ENCODE results near the gene ABCC6.

ABCC6 gene

DNA sequence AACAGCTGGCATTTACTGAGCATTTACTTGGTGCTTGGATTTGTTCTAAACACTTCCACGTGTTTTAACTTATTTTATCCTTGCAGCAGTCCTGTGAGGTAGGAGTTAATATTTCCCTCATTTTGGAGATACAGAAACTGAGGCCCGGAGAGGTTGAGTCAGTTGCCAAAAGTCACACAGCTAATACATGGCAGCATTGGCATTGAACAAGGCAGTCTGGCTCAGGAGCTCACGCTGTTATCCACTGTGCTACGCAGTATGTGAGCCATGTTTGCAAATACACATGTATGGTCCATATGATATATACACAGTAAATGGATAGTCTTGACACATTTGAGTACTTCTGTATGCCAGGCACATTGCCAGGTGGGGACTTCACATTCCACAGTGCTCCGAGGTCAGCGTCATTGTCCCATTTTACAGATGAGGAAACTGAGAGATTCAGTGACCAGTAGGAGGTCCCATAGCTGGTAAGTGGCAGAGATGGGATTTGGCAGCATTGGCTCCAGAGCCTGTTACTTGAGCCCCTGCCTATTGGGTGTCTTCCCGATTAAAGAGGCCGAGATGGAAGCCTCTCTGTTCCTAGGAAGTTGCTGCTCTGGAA, 110.7 kb downstream of the ABCC6 start:
- Histone ChIP-seq H4K91ac (ENCODE audit: low read depth, low read length, poor library complexity) (no peak overlapping the region), H2BK120ac (ENCODE audit: low read depth, low read length) (no peak overlapping the region), H2AFZ (ENCODE audit: low read length) (no peak overlapping the region), H3K14ac (ENCODE audit: low read length) (no peak overlapping the region), H3K4me2 (ENCODE audit: insufficient read depth, low read length, poor library complexity, severe bottlenecking) (no peak overlapping the region), H2AK5ac (ENCODE audit: low read depth, low read length) (no peak overlapping the region), H3K23ac (ENCODE audit: low read depth, low read length, poor library complexity) (no peak overlapping the region), H3K9ac (ENCODE audit: low read depth, low read length, poor library complexity) (no peak overlapping the region), H2BK12ac (ENCODE audit: low read length) (no peak overlapping the region), H2BK5ac (ENCODE audit: low read length) (no peak overlapping the region), H3K36me3 (replicated peaks in 1 of 2; ENCODE audit: control insufficient read depth in 2 of 2, insufficient read depth in 2 of 2, low read length in 2 of 2) (peaks cover 16 to 35% of the 10 kb centered on the region in 2 donors), H4K8ac (ENCODE audit: low read depth, low read length) (no peak overlapping the region), H3K79me1 (ENCODE audit: low read depth, low read length) (peaks cover 3% of the 10 kb centered on the region), H3K27me3 (ENCODE audit: control insufficient read depth in 3 of 3, insufficient read depth in 3 of 3, low read depth in 1 of 3, low read length in 3 of 3) (no peaks in the 10 kb centered on the region), H3K9me3 (replicated peaks in 1 of 2; ENCODE audit: control insufficient read depth in 2 of 2, insufficient read depth in 1 of 2, low read depth in 1 of 2, low read length in 2 of 2) (peaks cover 0 to 6% of the 10 kb centered on the region in 2 donors), H3K4ac (ENCODE audit: low read length) (no peak overlapping the region), H2BK15ac (ENCODE audit: low read length) (no peak overlapping the region), H3K27ac (replicated peaks; ENCODE audit: low read length) (no peak overlapping the region), H3K4me3 (ENCODE audit: low read length in 2 of 2) (no peak overlapping the region), H3K18ac (ENCODE audit: low read length) (no peak overlapping the region), H3K4me1 (ENCODE audit: control insufficient read depth in 2 of 2, insufficient read depth in 1 of 2, low read depth in 1 of 2, low read length in 2 of 2) (no peaks in the 10 kb centered on the region)
- no CpG with 5 or more reads among the region's 8 CpGs for WGBS, 2 donors (ENCODE audit: extremely low coverage in 2 of 2, insufficient read length in 2 of 2, insufficient replicate concordance in 1 of 2)
- DNase-seq (ENCODE audit: low spot score), result no peak

DNA sequence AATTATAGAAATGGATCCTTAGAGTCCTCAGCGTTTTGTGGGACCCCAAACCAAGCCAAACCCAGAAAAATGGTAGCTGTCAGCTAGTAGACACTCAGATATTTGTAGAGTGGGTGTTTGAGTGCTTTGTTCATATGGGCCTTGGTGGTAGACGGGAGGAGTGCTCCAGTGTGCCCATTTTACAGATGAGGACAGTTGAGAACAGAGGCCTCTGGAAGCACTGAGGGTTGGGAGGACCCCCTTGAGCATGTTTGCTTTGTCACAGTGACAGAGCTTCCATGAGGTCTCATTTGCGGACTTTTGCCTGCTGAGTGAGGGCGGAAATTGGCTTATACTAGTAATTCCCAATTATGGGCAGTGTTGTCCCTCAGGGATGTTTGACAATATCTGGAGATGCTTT, 111.7 kb downstream of the ABCC6 start:
- no peak overlapping the region for H2BK120ac ChIP-seq (ENCODE audit: low read depth, low read length)
- no peak overlapping the region for H2BK15ac ChIP-seq (ENCODE audit: low read length)
- no peak overlapping the region for H3K9ac ChIP-seq (ENCODE audit: low read depth, low read length, poor library complexity)
- no peak overlapping the region for H4K8ac ChIP-seq (ENCODE audit: low read depth, low read length)
- H4K91ac ChIP-seq (ENCODE audit: low read depth, low read length, poor library complexity), result no peak overlapping the region
- H3K27me3 ChIP-seq (ENCODE audit: control insufficient read depth in 3 of 3, insufficient read depth in 3 of 3, low read depth in 1 of 3, low read length in 3 of 3), result no peaks in the 10 kb centered on the region
- no peaks in the 10 kb centered on the region for H3K4me1 ChIP-seq (ENCODE audit: control insufficient read depth in 2 of 2, insufficient read depth in 1 of 2, low read depth in 1 of 2, low read length in 2 of 2)
- H2BK12ac ChIP-seq (ENCODE audit: low read length), result no peak overlapping the region
- H3K4ac ChIP-seq (ENCODE audit: low read length), result no peak overlapping the region
- H3K79me1 ChIP-seq (ENCODE audit: low read depth, low read length), result peaks cover 3% of the 10 kb centered on the region
- no peak overlapping the region for H3K4me3 ChIP-seq (ENCODE audit: low read length in 2 of 2)
- no peak overlapping the region for H3K23ac ChIP-seq (ENCODE audit: low read depth, low read length, poor library complexity)
- H3K36me3 ChIP-seq (replicated peaks in 1 of 2; ENCODE audit: control insufficient read depth in 2 of 2, insufficient read depth in 2 of 2, low read length in 2 of 2), result peaks cover 18 to 30% of the 10 kb centered on the region in 2 donors
- H3K27ac ChIP-seq (replicated peaks; ENCODE audit: low read length), result no peak overlapping the region
- no peak overlapping the region for H2BK5ac ChIP-seq (ENCODE audit: low read length)
- no peak overlapping the region for H3K18ac ChIP-seq (ENCODE audit: low read length)
- WGBS, 2 donors (ENCODE audit: extremely low coverage in 2 of 2, insufficient read length in 2 of 2, insufficient replicate concordance in 1 of 2), result no CpG with 5 or more reads among the region's 4 CpGs
- no peak overlapping the region for H3K14ac ChIP-seq (ENCODE audit: low read length)
- no peak for DNase-seq (ENCODE audit: low spot score)
- no peak overlapping the region for H3K4me2 ChIP-seq (ENCODE audit: insufficient read depth, low read length, poor library complexity, severe bottlenecking)
- no peak overlapping the region for H2AFZ ChIP-seq (ENCODE audit: low read length)
- no peak overlapping the region for H2AK5ac ChIP-seq (ENCODE audit: low read depth, low read length)
- no peaks in the 10 kb centered on the region for H3K9me3 ChIP-seq (replicated peaks in 1 of 2; ENCODE audit: control insufficient read depth in 2 of 2, insufficient read depth in 1 of 2, low read depth in 1 of 2, low read length in 2 of 2)

DNA sequence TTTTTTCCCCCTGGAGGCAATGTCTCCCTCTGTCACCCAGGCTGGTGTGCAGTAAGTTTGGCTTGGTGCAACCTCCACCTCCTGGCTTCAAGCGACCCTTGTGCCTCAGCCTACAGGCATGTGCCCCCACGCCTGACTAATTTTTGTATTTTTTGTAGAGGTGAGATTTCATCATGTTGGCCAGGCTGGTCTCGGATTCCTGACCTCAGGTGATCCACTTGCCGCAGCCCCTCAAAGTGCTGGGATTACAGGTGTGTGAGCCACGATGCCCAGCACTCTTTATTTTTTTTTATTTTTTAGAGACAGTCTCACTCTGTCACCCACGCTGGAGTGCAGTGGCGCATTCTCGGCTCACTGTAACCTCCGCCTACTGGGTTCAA, 113.2 kb downstream of the ABCC6 start:
- no peak overlapping the region for H3K14ac ChIP-seq (ENCODE audit: low read length)
- no peak overlapping the region for H2AFZ ChIP-seq (ENCODE audit: low read length)
- H3K4me2 ChIP-seq (ENCODE audit: insufficient read depth, low read length, poor library complexity, severe bottlenecking), result no peak overlapping the region
- no peak overlapping the region for H2AK5ac ChIP-seq (ENCODE audit: low read depth, low read length)
- H2BK12ac ChIP-seq (ENCODE audit: low read length), result no peak overlapping the region
- H4K91ac ChIP-seq (ENCODE audit: low read depth, low read length, poor library complexity), result no peak overlapping the region
- H3K27ac ChIP-seq (replicated peaks; ENCODE audit: low read length), result no peak overlapping the region
- no peak overlapping the region for H3K18ac ChIP-seq (ENCODE audit: low read length)
- no peak overlapping the region for H3K23ac ChIP-seq (ENCODE audit: low read depth, low read length, poor library complexity)
- H3K4me3 ChIP-seq (ENCODE audit: low read length in 2 of 2), result no peak overlapping the region
- peaks cover 3% of the 10 kb centered on the region for H3K79me1 ChIP-seq (ENCODE audit: low read depth, low read length)
- no peaks in the 10 kb centered on the region for H3K27me3 ChIP-seq (ENCODE audit: control insufficient read depth in 3 of 3, insufficient read depth in 3 of 3, low read depth in 1 of 3, low read length in 3 of 3)
- no peak for DNase-seq (ENCODE audit: low spot score)
- no peak overlapping the region for H2BK120ac ChIP-seq (ENCODE audit: low read depth, low read length)
- WGBS, 2 donors (ENCODE audit: extremely low coverage in 2 of 2, insufficient read length in 2 of 2, insufficient replicate concordance in 1 of 2), result no CpG with 5 or more reads among the region's 9 CpGs
- H2BK15ac ChIP-seq (ENCODE audit: low read length), result no peak overlapping the region
- H3K9ac ChIP-seq (ENCODE audit: low read depth, low read length, poor library complexity), result no peak overlapping the region
- H4K8ac ChIP-seq (ENCODE audit: low read depth, low read length), result no peak overlapping the region
- H3K36me3 ChIP-seq (replicated peaks in 1 of 2; ENCODE audit: control insufficient read depth in 2 of 2, insufficient read depth in 2 of 2, low read length in 2 of 2), result peaks cover 19 to 34% of the 10 kb centered on the region in 2 donors
- H2BK5ac ChIP-seq (ENCODE audit: low read length), result no peak overlapping the region
- no peaks in the 10 kb centered on the region for H3K4me1 ChIP-seq (ENCODE audit: control insufficient read depth in 2 of 2, insufficient read depth in 1 of 2, low read depth in 1 of 2, low read length in 2 of 2)
- H3K9me3 ChIP-seq (replicated peaks in 1 of 2; ENCODE audit: control insufficient read depth in 2 of 2, insufficient read depth in 1 of 2, low read depth in 1 of 2, low read length in 2 of 2), result no peaks in the 10 kb centered on the region
- no peak overlapping the region for H3K4ac ChIP-seq (ENCODE audit: low read length)

DNA sequence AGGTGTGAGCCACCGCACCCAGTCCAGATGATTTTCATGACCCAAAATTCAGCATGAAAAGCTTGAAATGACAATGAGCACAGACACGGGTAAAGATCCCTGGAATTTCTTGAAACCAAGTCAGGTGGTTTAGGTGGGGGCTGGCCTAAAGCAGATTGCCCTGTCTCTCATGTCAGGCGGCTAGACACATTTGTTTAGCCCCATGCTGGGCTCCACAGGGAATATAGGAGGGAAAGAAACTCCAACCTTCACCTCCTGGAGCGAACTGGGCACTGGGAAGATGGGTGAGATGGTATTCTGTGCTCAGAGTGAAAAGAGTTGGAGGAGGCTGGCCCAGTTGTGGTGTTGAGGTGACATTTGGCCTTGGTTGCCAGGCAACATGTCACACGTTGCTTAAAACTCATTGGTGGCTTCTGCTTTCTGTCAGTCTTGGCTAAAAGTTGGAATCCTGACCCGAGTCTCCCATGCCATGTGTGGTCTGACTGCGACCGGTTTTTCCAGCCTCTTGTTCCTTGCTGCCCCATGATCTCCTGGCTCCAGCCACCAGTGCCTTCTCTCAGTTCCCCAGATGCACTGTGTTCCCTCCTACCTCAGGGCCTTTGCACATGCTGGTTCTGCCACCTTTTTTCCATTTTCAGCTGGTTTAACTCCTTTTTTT, 113.7 kb downstream of the ABCC6 start:
- peaks cover 15 to 30% of the 10 kb centered on the region in 2 donors for H3K36me3 ChIP-seq (replicated peaks in 1 of 2; ENCODE audit: control insufficient read depth in 2 of 2, insufficient read depth in 2 of 2, low read length in 2 of 2)
- no peak overlapping the region for H2BK120ac ChIP-seq (ENCODE audit: low read depth, low read length)
- H3K79me1 ChIP-seq (ENCODE audit: low read depth, low read length), result peaks cover under 1% of the 10 kb centered on the region
- no peak overlapping the region for H3K14ac ChIP-seq (ENCODE audit: low read length)
- H2AK5ac ChIP-seq (ENCODE audit: low read depth, low read length), result no peak overlapping the region
- H4K91ac ChIP-seq (ENCODE audit: low read depth, low read length, poor library complexity), result no peak overlapping the region
- H3K4ac ChIP-seq (ENCODE audit: low read length), result no peak overlapping the region
- H4K8ac ChIP-seq (ENCODE audit: low read depth, low read length), result no peak overlapping the region
- H2AFZ ChIP-seq (ENCODE audit: low read length), result no peak overlapping the region
- no peak overlapping the region for H2BK5ac ChIP-seq (ENCODE audit: low read length)
- H3K27ac ChIP-seq (replicated peaks; ENCODE audit: low read length), result no peak overlapping the region
- H3K4me2 ChIP-seq (ENCODE audit: insufficient read depth, low read length, poor library complexity, severe bottlenecking), result no peak overlapping the region
- no CpG with 5 or more reads among the region's 8 CpGs for WGBS, 2 donors (ENCODE audit: extremely low coverage in 2 of 2, insufficient read length in 2 of 2, insufficient replicate concordance in 1 of 2)
- no peak overlapping the region for H2BK15ac ChIP-seq (ENCODE audit: low read length)
- DNase-seq (ENCODE audit: low spot score), result no peak
- H3K9ac ChIP-seq (ENCODE audit: low read depth, low read length, poor library complexity), result no peak overlapping the region
- H3K23ac ChIP-seq (ENCODE audit: low read depth, low read length, poor library complexity), result no peak overlapping the region
- H3K27me3 ChIP-seq (ENCODE audit: control insufficient read depth in 3 of 3, insufficient read depth in 3 of 3, low read depth in 1 of 3, low read length in 3 of 3), result no peaks in the 10 kb centered on the region
- H3K9me3 ChIP-seq (replicated peaks in 1 of 2; ENCODE audit: control insufficient read depth in 2 of 2, insufficient read depth in 1 of 2, low read depth in 1 of 2, low read length in 2 of 2), result no peaks in the 10 kb centered on the region
- no peak overlapping the region for H3K4me3 ChIP-seq (ENCODE audit: low read length in 2 of 2)
- no peak overlapping the region for H2BK12ac ChIP-seq (ENCODE audit: low read length)
- H3K18ac ChIP-seq (ENCODE audit: low read length), result no peak overlapping the region
- H3K4me1 ChIP-seq (ENCODE audit: control insufficient read depth in 2 of 2, insufficient read depth in 1 of 2, low read depth in 1 of 2, low read length in 2 of 2), result no peaks in the 10 kb centered on the region
